CD4-positive, alpha-beta T cell treated with Interleukin-1 beta for 1 hour (primary cell): ENCODE data around the gene SLC2A13.
"Not testable (repeated sequence)": the region's sequence is repeated elsewhere in the genome, so short reads cannot be mapped to it uniquely, and the experiment has no call there.

ENCODE experiments used
- DNase-seq, 2 donors: peaks; one replicate each; pipeline ENCODE4 v3.0.0-alpha.2; 2020 to 2022

SLC2A13 gene

GRCh38 chr12:39852346-39852745 lies 253.5 kb downstream of the SLC2A13 start:
- DNase-seq, result no peak

GRCh38 chr12:39848218-39848617 lies 257.7 kb downstream of the SLC2A13 start:
- DNase-seq, result not testable (repeated sequence)

GRCh38 chr12:39846971-39847650 lies 258.8 kb downstream of the SLC2A13 start:
- no peak for DNase-seq

GRCh38 chr12:39846304-39846703 lies 259.6 kb downstream of the SLC2A13 start:
- peak in 1 of 2 donors; percentile 4 for DNase-seq

- no peak for DNase-seq
These were observed 265.5 kb downstream of the SLC2A13 start for GRCh38 chr12:39840422-39840821.

- no peak for DNase-seq
These were observed 266.8 kb downstream of the SLC2A13 start for GRCh38 chr12:39839072-39839471.

GRCh38 chr12:39835517-39836489 lies 270.1 kb downstream of the SLC2A13 start:
- no peak for DNase-seq

GRCh38 chr12:39831587-39832315 lies 274.1 kb downstream of the SLC2A13 start:
- DNase-seq, result no peak

GRCh38 chr12:39830852-39831520 lies 274.9 kb downstream of the SLC2A13 start:
- DNase-seq, result no peak

- DNase-seq, result no peak
These were observed 275.7 kb downstream of the SLC2A13 start for GRCh38 chr12:39830171-39830570.

- DNase-seq, result no peak
These were observed 281.2 kb downstream of the SLC2A13 start for GRCh38 chr12:39824505-39825212.

- DNase-seq, result no peak
These were observed 289.2 kb downstream of the SLC2A13 start for GRCh38 chr12:39816671-39817185.

GRCh38 chr12:39815746-39816145 lies 290.1 kb downstream of the SLC2A13 start:
- DNase-seq, result no peak

GRCh38 chr12:39814626-39815025 lies 291.3 kb downstream of the SLC2A13 start:
- no peak for DNase-seq

- no peak for DNase-seq
These were observed 292.1 kb downstream of the SLC2A13 start for GRCh38 chr12:39813776-39814175.

- DNase-seq, result not testable (repeated sequence)
These were observed 293.4 kb downstream of the SLC2A13 start for GRCh38 chr12:39812456-39812855.

- no peak for DNase-seq
These were observed 298.8 kb downstream of the SLC2A13 start for GRCh38 chr12:39807043-39807442.

- no peak for DNase-seq
These were observed 300.2 kb downstream of the SLC2A13 start for GRCh38 chr12:39805651-39806050.

GRCh38 chr12:39804898-39805297 lies 301.0 kb downstream of the SLC2A13 start:
- DNase-seq, result no peak

- no peak for DNase-seq
These were observed 301.4 kb downstream of the SLC2A13 start for GRCh38 chr12:39804479-39804878.

- no peak for DNase-seq
These were observed 302.7 kb downstream of the SLC2A13 start for GRCh38 chr12:39803151-39803550.

GRCh38 chr12:39798977-39799376 lies 306.9 kb downstream of the SLC2A13 start:
- DNase-seq, result no peak
